AG10803 (cell line): ENCODE measurements around the gene VPS37C.
"Not testable (repeated sequence)": the region's sequence is repeated elsewhere in the genome, so short reads cannot be mapped to it uniquely, and the experiment has no call there.

ENCODE experiments used
- DNase-seq: peaks from one replicate; pipeline ENCODE4 v3.0.0; 2010; ENCODE audit warnings: low read depth
- H3K4me3 ChIP-seq: 2 replicates; pipeline ENCODE4 v1.5.1; 2011; ENCODE audit warnings: mild to moderate bottlenecking, low read length, control low read depth
- TF ChIP-seq, protein P1 (sequence below): conservative IDR thresholded peaks from 2 replicates; pipeline ENCODE4 v1.5.1; 2011; ENCODE audit warnings: mild to moderate bottlenecking, low read length, control low read depth, inconsistent platforms

VPS37C gene

GRCh38 chr11:61161190-61162091 lies at the start of gene VPS37C:
TSS of gene VPS37C (minus strand) at chr11:61161426. CDS start at chr11:61138829, 22,597 bp downstream.
- TF ChIP-seq, protein P1, sequence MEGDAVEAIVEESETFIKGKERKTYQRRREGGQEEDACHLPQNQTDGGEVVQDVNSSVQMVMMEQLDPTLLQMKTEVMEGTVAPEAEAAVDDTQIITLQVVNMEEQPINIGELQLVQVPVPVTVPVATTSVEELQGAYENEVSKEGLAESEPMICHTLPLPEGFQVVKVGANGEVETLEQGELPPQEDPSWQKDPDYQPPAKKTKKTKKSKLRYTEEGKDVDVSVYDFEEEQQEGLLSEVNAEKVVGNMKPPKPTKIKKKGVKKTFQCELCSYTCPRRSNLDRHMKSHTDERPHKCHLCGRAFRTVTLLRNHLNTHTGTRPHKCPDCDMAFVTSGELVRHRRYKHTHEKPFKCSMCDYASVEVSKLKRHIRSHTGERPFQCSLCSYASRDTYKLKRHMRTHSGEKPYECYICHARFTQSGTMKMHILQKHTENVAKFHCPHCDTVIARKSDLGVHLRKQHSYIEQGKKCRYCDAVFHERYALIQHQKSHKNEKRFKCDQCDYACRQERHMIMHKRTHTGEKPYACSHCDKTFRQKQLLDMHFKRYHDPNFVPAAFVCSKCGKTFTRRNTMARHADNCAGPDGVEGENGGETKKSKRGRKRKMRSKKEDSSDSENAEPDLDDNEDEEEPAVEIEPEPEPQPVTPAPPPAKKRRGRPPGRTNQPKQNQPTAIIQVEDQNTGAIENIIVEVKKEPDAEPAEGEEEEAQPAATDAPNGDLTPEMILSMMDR, result no peak
- DNase-seq, result peak; percentile 83
- H3K4me3 ChIP-seq, result peak within 1 kb of the TSS; percentile 86

- not testable (repeated sequence) for DNase-seq, H3K4me3 ChIP-seq
Observed at GRCh38 chr11:61210629-61211028, 49.4 kb upstream of the VPS37C start.

- DNase-seq, H3K4me3 ChIP-seq: not testable (repeated sequence)
Observed at GRCh38 chr11:61207636-61208310, 46.5 kb upstream of the VPS37C start.

- not testable (repeated sequence) for DNase-seq, H3K4me3 ChIP-seq
Observed at GRCh38 chr11:61204502-61205059, 43.4 kb upstream of the VPS37C start.

GRCh38 chr11:61203873-61204272 lies 42.6 kb upstream of the VPS37C start:
- not testable (repeated sequence) for H3K4me3 ChIP-seq, DNase-seq

DNA sequence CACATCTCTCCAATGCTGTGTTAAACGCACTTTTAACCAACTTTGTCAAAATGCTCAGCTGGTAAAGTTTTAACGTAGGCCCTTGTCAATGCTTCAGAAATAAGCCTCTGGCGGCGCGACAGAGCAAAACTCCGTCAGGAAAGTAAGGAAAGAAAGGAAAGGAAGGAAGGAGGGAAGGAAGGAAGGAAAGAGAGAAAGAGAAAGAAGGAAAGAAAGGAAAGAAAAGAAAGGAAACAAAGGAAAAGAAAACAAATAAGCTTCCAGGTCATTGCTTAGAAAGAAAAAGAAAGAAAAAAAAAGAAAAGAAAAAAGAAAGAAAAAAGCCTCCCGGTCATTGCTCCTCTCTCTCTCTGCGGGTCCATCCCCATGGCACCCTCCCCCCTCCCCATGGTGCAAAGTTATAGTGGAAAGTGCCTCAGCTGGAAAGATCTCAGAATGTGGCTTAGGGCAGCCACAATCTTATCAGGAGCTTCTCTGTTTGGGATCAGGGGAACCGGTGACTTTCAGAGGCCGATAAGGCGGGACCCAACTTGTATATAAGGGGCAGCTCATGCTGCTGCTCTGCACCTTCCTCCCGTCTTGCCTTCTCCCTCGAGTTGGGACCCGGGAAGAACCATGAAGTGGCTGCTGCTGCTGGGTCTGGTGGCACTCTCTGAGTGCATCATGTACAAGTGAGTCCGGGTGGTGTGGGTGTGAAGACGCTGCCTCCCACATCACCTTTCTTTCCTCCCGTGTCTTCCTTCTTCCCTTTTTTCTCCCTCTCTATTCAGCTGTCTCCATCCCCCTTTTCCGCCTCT lies 41.9 kb upstream of the VPS37C start, which contains the start of gene PGA3:
Gene PGA3, plus strand, starts transcription at position 566 of the 797 bp plus-strand sequence. Its CDS starts 50 bp downstream, at position 616.
- DNase-seq, H3K4me3 ChIP-seq: not testable (repeated sequence)

GRCh38 chr11:61201476-61201875 lies 40.2 kb upstream of the VPS37C start:
- H3K4me3 ChIP-seq, result no peak overlapping the region
- DNase-seq, result no peak
- TF ChIP-seq, protein P1, result no peak

DNA sequence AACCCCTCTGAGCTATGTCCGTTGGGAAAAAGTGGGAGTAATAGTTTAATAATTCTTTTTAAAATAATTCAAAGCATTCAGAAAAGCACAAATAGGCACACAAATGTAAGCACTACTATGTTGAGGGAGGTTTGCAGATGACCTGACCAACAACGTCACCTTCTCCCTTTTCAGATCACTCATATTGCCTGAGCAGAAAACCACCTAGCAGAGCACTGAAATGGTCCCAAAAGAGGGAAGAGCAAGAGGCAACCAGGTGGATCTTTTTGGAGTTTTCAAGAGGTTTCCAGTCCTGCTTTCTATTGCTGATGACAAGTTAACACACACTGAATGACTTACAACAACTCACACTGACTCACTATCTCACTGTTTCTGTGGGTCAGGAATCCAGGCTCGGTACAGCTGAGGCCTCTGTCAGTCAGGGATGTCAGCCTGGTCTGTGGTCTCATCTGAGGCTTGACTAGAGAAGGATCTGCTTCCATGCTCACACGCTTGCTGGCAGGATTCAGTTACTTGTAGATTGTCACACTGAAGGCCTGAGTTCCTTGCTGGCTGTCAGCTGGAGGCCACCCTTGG lies 37.8 kb upstream of the VPS37C start:
- TF ChIP-seq, protein P1, result no peak
- H3K4me3 ChIP-seq, result no peak overlapping the region
- no peak for DNase-seq

DNA sequence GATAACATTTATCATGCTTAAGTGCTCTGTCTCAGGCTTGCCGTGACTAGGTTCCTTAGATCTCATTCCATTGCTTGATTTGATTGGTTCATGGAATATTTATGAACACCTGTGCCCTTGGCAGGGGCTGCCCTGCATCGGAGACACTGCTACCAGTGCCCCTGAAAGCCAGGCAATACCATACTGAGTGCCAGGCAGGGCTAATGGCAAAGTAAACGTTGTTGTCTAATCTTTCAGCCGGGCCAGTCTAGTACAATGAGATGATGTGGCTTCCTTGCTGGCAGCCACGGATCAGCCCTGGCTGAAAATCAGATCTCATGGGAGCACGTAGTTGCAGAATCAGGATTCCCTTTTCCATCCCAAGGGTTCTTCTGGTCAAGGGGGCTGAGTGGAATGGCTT lies 37.1 kb upstream of the VPS37C start:
- H3K4me3 ChIP-seq, result no peak overlapping the region
- no peak for DNase-seq
- TF ChIP-seq, protein P1, result no peak
